NT2/D1 (cell line): ENCODE measurements around the gene ID2.

Source experiments
- YY1 ChIP-seq: IDR thresholded peaks from 2 replicates; pipeline ENCODE4 v1.6.1; 2011; ENCODE audit not compliant: insufficient read length, insufficient read depth
- ZNF274 ChIP-seq: IDR thresholded peaks from 2 replicates; pipeline ENCODE4 v1.6.1; 2011; ENCODE audit warnings: mild to moderate bottlenecking, low read depth, low read length

DNA sequence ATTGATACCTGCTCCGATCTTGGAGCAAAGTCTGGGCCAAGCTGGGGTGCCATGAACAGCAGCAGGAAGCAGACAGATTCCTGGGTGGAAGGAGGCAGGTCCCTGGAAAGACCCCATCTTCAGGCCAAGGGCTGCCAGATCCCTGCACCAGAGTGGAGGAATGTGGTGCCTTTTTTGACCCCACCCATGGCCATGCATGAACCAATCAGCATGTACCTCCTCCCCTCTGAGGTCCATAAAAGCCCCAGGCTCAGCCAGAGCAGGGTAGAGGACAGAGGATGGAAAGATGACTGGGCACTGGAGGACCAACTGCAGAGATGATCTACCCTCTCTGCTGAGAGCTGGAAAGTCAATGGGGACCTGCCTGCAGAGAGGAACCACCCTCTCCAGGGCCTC lies 34.4 kb upstream of the ID2 start:
- TF ChIP-seq ZNF274 (no peak), YY1 (no peak)
